HL-60 (cell line): ENCODE measurements around the gene TFPI.

ENCODE experiments used
- CTCF ChIP-seq: IDR thresholded peaks from one replicate; pipeline ENCODE4 v1.5.1; 2011; ENCODE audit warnings: low read length, control low read depth, inconsistent platforms; ENCODE audit not compliant: insufficient read depth
- POLR2AphosphoS5 ChIP-seq: IDR thresholded peaks from 2 replicates; pipeline ENCODE4 v1.6.1; 2012; ENCODE audit warnings: low read depth
- SPI1 ChIP-seq: IDR thresholded peaks from 2 replicates; pipeline ENCODE4 v1.6.1; 2012; ENCODE audit warnings: low read depth, mild to moderate bottlenecking, borderline replicate concordance

- peak; percentile 14 for TF ChIP-seq CTCF
- TF ChIP-seq SPI1 = no peak
- TF ChIP-seq POLR2AphosphoS5 = no peak
Measured at GRCh38 chr2:187581125-187581896, 27.1 kb upstream of the TFPI start.
